Hepatic stellate cell (primary cell): ENCODE data around the gene VASH2.
A peak's percentile ranks its signal among the peaks of the same experiment; 100 is the strongest.

ENCODE experiments used
- DNase-seq: peaks from one replicate; pipeline ENCODE4 v3.0.0; 2011; ENCODE audit warnings: low spot score

Gene VASH2

DNA sequence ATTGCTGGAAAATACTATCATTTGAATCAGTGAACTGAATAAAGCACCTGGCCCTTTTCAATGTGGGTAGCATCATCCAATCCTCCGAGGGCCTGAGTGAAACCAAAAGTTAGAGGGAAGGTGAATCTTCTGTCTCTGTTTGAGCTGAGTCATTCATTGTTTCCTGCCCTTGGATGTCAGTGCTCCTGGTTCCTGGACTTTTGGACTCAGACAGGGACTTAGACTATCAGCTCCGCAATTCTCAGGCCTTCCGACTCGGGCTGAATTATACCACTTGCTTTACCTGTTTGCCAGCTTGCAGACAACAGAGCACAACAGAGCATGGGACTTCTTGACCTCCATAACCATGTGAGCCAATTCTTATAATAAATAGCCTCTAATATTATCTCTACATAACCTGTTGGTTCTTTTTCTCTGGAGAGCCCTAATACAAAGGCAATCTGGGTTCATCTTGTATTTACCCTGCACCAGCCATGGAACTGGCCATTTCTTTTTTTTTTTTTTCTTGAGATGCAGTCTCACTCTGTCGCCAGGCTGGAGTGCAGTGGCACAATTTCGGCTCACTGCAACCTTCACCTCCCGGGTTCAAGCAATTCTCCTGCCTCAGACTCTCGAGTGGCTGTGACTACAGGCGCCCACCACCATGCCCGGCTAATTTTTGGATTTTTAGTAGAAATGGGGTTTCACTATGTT is 19.2 kb upstream of the VASH2 start:
- DNase-seq: no peak

DNA sequence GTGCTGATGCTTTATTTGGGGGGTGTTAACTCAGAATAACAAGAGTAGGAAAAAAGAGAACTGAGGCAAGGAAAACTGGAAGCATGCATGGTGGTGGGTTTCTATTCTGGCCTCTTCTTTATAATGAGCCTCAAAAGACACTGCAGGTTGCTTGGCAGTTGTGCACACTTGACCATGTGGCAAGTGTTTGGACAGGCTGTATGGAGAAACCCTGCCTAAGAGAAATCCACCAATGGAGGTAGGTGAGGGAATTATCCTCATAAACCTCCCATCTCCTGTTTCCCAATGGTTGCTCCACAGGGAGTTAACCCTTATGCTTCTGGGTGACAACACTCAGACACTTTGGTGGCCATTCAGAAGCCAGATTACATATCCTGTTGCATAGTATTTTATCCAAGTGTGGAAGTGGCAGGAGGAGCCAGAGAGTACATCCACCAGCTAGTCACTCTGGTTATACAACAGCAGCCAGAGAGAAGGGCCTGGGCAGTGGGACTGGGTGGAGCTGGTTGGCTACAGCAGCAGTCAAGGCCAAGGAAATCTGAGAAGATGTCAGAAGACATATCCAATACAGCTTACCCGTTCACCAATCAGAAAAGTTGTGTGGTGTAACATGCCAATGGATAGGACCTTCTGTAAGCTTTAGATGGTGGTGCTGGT is 16.4 kb upstream of the VASH2 start:
- DNase-seq: no peak

DNA sequence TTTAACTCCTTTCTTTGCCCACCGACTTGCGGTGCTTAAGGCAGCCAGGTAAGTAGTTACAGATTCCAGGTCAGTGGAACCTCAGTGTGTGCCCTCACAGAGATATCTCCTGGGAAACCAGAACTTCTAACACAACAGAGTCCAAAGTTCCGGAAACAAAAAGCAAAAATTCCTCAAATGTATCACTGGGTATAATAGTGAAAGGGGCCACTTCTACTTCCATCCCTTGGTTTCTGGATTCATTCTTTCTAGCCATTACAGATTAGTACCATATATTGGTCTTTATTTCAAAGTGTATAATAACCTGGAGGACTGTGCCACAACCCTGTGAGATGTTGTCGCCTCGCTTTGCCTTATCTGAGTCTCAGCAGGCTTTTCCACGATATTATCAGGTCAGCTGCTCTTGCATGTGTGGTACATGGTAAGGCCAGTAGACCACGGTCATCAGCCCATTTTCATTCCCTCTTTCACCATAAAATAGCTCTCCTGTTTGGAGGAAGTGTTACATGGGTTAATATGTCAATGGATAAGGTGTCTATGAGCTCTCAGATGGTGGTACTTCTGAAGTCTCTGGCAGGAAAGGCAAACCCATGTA is 14.9 kb upstream of the VASH2 start:
- DNase-seq: no peak

DNA sequence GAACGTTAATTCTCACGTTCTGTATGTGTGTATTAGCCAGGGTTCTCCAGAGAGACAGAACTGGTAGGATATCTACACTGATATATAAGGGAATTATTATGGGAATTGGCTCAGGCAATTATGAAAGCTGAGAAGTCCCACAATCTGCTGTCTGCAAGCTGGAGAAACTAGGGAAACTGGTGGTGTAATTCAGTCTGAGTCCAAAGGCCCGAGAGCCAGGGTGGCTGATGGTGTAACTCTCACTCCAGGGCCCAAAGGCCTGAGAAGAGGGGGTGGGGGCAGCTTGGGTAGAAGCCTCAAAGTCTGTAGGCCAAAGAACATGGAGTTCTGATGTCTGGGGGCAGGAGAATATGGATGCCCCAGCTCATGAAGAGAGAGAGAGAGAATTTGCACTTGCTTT is 13.3 kb upstream of the VASH2 start:
- no peak for DNase-seq

DNA sequence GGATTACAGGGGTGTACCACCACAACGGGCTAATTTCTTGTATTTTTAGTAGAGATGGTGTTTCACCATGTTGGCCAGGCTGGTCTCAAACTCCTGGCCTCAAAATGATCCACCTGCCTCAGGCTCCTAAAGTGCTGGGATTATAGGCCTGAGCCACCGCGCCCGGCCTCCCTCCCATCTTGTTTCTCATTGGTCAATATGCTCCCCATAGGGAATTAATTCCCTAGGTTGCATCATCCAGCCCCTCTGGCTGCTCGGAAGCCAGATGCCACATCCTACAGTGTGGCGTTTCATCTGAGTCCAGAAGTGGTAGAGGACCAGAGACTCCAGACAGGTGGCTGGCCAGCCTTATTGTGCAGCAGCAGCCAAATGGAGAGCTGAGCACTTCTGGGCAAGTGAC is 11.5 kb upstream of the VASH2 start:
- no peak for DNase-seq

DNA sequence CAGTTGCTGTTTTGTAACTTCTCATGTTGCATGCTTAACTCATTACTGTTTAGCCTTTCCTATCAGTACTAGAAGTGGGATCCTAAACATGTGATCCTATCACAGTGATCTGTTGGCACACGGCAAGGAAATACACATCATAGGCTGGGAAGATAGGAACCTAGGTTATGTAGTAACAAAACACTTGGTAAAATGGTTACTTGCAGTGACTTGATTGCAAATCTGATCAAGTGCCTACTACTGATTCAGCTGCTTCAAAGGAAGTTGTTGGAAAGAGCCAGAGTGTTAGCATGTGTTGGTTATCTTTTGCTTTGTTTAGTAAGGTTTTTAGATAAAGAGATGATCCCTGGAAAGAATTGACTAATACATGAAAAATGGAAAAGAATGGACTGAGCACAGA is 8.9 kb upstream of the VASH2 start:
- no peak for DNase-seq

DNA sequence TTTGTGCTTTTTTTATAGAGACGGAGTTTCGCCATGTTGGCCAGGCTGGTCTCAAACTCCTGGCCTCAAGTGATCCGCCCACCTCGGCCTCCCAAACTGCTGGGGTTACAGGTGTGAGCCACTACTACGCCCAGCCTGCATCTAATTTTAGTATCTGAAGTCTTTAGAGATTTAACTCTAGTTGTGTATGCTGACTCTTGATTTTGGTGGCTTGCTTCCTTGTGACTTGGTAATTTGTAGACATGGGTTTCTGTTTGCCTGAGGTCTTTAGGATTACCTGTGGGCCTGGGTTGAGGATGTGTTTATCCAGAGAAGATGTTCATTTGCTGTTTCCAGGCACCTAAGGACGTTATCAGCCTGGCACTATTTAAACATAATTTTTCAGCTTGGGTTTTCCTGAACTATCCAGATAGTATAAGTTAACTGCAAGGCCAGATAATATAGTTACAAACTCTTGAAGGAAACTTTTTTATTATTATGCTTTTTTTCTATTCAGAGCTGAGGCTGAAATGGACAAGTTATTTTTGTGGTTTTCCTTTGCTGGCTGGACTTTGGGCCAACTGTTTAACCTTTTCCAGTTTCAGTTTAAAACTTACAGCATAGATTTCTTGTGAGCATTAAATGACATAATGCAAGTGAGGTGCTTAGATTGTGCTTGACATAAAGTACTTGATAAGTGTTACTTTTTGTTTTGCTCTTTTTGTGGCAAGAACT is 7.5 kb upstream of the VASH2 start:
- no peak for DNase-seq

DNA sequence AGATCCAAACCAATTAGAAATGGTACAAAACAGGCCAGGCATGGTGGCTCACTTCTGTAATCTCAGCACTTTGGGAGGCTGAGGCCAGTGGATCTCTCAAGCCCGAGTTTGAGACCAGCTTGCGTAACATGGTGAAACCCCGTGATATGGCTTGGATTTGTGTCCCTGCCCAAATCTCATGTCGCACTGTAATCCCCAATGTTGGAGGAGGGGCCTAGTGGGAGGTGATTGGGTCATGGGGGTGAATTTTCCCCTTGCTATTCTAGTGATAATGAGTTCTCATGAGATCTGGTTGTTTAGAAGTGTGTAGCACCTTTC is 7.0 kb upstream of the VASH2 start:
- no peak for DNase-seq

DNA sequence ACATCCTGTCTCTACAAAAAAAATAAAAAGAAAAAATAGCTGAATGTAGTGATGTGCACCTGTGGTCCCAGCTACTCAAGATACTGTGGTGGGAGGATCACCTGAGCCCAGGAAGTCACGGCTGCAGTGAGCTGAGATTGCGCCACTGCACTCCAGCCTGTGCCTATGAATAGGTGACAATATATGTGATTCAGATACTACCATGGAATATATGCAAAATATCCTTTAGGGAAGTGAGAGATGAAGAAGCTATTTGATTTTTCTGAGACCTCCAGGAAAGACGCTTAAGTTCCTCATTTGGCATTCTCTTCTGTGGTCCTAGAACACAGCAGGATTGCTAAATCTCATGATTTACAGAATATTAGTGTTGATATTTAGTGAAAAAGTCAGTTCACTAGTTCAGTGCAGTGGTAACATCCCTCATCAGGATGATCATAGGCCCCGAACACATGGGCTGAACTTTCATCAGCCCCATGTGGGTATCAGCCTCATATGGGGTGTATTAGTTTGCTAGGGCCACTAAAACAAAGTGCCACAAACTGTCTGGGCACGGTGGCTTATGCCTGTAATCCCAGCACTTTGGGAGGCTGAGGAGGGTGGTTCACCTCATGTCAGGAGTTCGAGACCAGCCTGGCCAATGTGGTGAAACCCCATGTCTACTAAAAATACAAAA is 6.0 kb upstream of the VASH2 start:
- no peak for DNase-seq

DNA sequence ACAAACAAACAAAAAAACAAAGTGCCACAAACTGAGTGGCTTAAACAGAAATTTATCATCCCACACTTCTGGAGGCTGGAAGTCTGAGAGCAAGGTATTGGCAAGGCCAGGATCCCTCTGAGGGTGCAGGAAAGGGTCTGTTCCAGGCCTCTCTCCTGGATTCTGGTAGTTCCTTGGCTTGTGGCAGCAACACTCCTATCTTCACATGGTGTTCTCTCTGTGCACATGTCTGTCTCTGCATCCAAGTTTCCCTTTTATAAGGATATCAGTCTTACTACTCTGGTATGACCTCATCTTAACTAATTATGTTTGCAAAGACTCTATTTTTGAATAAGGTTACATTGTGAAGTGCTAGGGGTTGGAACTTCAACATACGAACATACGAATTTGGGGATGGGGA is 5.3 kb upstream of the VASH2 start:
- no peak for DNase-seq

DNA sequence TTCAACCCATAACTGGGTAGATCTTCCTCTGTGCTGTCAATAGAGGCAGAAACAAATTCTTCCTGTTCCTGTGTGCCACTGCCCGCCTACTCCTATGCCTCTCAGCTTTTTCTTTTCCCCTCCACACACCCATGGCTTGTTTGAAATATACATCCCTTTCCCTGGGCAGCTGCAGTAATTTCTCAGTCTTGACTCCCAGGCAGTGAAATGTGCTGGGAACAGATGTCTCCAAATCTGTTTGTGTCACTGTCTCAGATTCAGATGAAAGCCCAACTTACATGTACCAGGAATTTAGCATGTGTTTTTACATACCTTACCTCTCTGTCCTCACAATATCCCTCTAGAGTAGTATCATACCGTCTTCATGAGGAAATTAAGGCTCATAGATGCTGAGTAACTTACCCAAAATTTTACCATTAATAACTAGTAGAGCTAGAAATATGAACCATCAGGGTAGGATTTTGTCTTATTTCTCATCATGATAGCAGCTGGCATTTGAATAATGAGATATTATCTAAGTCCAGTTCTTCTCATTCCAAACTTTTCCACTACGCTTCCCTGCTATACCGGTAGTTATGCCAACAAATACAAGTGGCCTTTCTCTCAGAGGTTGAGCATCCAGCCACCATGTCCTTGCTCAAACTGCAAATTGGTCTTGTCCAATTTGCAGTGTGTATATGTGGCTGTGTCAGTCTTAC is 4.7 kb upstream of the VASH2 start:
- no peak for DNase-seq

DNA sequence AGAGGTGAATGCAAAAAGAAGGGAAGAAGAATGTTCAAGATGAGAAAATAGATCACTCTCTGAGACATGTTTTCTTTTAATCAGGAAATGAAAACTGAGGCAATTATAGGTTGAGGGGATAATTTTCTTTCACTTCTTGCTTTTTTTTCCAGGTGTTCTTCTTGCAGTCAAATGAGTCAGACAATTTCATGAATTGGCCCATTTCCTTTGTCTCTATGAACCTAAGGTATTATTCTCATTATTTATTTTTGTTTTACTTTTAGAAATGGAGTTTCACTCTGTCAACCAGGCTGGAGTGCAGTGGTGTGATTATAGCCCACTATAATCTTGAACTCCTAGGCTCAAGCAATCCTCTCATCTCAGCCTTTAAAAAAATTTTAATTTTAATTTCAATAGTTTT is 3.5 kb upstream of the VASH2 start:
- DNase-seq: no peak

DNA sequence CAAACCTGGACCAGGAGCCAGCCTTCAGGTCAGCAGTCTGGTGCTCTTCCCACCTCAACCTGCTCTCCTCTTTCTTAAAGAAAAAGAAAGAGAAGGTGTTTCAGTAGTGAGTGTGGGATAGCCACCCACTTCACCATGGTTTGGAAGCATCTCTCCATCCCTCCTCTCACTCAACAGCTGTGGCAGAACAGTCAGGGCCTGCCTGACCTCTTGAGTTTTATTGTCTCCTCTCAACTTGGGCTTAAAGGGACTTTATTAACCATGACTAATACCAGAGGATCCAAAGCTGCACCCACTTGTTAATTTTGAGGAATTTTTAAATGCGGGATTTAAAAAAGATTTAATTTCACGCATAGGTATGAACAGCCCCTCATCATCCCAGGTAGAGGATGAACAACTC is 570 bp upstream of the VASH2 start:
- no peak for DNase-seq

DNA sequence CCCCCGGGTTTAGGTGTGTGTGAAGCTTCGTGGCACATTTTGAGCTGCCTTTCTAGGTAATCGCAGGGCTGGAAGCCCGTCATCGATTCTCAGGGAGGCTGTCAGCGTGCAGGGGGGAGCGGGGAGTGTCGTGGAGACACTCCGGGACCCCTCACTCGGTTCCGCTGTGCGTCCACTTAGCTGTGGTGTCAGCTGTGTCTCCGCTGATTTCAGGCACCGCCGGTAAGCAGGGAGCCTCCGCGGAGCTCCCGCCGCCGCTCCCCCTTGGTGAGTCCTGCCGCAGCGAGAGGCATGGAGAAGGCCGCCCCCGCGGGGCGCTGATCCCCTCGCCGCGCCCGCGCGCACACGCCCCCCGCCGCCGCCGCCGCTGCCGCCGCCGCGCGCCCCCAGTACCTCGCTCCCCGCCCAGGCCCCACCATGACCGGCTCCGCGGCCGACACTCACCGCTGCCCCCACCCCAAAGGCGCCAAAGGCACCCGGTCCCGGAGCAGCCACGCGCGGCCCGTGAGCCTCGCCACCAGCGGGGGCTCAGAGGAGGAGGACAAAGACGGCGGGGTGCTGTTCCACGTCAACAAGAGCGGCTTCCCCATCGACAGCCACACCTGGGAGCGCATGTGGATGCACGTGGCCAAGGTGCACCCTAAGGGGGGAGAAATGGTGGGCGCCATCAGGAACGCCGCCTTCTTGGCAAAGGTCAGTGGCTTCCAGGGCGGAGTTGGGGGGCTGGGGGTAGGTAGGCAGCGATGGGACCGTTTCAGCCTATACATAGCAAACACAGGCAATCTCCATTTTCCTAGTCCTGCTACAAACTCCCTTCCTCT is 995 bp downstream of the VASH2 start:
- peak; percentile 23 for DNase-seq

DNA sequence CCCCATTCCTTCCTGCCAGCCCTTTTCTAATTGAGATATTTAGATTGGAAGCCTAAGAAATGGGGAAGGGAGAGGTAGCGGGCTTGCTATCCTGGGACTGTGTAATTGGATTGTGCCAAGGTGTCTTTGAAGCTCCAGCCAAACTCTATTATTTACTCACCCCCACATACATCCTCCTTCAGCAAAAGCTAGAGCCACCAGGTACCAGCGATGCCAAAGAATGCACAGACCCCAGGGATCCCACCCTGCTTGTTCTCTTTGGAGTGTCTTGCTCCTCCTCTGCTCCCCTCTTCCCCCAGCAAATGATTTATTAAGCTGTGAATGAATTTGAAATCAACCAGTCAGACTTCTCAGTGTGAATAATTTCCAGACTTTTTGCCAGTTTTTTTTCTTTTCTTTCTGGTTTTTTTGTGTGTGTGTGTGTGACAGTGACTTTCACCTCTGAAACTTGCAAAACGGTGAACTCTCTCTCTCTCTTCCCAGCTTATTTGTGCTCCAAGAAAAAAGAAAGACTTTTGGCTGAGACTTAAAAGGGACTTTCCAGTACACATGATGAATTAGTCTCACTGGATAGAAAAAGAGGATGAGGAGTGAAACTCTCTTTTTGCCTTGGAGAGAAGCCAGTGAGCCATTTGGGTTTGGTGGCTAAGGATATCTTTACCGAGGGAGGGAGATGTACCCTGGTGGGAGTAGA is 1.8 kb downstream of the VASH2 start:
- no peak for DNase-seq

DNA sequence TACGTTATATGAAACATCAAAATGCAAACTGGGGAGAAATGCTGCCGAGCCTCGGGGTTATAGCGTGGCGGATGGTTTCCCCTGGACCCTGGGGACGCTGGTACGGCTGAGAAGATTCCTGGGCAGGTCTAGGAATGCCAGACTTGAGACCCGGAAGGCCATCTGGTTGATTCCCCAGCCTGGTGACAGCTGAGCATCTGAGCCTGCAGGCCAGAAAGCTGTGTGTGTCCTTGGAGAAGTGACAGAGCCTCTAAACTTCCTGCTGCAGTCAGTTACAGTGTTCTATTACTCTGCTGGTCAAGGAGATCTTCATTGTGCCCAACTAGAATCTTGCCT is 2.3 kb downstream of the VASH2 start:
- DNase-seq: no peak

DNA sequence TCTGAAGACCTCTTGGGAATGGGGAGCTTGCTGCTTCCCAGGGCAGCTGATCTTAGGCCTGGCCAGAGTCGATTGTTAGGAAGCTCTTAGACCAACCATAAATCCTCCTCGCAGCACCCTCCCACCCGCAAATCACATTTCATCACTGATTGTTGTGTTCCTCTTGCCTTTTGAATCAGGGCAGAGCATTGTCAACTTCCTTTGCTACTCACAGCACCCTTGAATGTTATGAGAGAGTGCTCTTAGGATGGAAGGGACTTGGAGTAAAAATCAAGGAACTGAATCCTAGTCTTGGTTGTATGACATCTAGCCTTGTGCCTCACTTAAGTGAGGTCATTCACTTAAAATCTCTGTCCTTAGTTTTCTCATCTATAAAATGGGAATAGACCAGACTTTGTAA is 3.0 kb downstream of the VASH2 start:
- DNase-seq: no peak

DNA sequence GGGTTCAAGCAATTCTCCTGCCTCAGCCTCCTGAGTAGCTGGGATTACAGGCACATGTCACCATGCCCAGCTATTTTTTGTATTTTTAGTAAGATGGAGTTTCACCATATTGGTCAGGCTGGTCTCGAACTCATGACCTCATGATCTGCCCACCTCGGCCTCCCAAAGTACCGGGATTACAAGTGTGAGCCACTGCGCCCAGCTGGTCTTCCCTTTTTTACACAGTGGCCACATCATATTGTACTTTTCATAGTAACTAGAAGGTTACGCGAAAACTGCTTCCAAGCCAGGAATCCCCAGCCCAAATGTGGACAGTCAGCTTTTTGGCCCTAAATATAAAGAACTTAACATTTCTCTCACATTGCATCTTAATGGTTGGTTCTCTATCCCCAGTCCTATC is 4.2 kb downstream of the VASH2 start:
- no peak for DNase-seq

DNA sequence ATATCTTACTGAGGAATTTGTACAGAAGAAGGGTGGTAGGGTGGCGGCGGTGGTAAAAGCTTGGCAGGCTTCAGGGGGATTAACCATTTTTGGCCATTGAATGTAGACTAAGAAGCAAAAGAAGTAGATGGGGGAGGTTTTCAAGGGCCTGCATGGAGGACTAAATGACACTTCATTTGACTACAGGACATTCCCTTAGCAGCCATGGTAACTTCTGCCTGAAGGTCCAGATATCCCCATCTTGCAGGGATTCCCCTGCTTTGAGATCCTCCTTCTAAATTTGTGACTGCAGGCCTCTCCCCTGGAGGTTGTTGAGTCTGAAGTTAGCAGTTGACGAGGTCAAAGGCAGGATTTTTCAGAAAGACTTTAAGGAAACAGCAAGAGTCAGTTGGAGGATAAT is 4.8 kb downstream of the VASH2 start:
- no peak for DNase-seq

DNA sequence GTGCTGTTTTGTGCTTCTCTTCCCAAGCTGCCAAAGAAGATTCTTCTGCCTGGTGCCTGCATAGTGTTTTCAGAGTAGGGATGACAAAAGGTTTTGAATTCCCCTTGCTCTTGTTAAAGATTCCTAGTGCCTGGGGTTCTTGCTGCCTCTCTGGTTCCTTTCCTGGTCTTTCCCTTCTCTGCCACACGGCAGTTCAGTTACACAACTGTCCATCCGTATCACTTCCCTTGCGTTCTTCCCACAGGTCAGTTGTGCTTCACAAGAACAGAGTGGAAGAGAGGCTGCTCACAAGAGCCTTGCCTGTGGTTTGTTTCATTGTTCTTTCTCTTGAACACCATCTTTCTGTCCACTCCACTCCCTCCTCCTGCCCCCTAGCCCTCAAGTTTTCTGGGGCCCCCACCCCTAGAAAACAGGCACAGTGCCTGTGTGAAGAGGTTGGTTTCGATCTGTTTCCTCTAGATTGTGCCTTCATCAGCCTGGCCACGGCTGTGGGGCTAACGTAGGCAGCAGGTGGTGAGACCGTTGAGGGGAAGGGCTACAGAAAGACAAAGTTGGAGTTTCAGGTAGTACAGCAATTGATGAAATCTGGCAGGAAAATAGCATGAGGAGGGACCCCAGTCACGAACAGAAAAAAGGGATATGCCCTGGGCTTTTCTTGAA is 5.8 kb downstream of the VASH2 start:
- no peak for DNase-seq
